GM18507 (cell line): ENCODE data around the gene LGR6.

Source experiments
- DNase-seq: peaks from one replicate; pipeline ENCODE4 v3.0.0; 2011; ENCODE audit warnings: low read depth; ENCODE audit not compliant: insufficient read length; ENCODE audit errors: extremely low spot score
- FAIRE-seq: peaks from 2 replicates; lab custom pipeline; 2011; peaks lifted over from hg19 to GRCh38; lab: Jason Lieb, UNC

Gene LGR6

DNA sequence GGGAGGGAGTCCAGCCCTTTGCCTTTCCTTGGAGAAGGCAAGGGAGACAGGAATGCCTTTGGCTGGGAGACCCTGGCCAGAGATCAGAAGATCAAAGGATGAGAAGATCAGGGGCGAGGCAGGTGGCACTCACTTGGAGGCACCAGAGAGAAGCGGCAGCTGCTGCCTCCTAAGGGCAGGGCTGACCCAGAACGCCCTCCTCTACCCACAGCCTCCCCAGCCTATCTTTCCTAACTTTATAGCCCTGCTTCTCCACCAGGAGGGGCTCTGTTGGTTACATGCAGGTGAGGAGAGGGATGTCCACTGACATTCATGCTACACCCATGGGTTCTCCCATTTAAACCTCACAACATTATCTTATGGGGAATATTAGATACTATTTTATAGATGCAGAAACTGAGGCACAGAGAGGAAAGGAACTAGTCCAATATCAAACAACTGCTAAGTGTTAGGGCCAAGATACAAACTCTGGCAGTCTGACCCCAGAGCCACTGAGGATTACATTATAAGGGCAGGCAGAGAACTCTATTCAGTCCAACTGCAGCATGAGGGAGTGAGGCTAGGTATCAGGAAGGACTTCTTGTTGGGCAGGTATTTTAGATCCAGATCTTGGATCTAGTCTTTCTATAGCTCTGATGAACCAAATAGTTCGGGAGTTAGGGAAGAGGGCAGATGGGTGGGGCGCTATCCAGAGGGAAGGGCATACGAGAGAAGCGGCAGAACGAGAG is 19.9 kb downstream of the LGR6 start:
- DNase-seq (no peak), FAIRE-seq (no peak)

DNA sequence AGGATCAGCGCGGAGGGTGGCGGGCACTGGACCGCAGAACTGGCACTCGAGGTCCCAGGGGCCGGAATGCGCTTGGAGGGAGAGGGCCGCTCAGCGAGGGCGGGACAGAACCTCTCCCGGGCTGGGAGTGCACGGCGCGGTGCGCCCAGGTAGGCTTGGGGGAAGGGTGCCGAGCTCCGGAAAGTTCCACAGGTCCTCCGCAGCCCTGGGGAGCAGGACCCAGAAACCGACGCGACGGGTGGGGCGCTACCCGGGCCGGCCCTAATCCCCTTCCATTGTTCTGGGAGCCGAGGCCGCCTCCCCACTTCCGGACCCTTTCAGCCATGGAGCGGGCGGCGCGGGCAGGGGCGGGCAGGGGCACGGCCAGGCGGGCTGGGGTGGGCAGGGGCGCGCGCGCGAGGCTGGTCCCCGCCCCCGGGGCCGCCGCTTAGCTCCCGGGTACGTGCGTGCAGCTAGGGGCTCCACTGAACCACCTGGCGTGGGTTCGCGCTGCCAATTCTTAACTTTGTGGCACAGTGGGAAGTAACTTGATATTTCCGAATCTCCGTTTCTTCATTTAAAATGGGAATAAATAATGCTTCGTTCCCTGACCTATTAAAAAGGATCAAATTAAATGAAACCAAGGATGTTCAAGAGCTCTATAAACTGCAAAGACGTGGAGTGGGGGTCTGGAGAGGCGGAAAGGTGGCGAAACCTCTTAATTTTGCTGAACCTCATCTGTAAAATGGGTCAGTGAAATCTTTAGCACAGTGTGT is 20.7 kb downstream of the LGR6 start:
- no peak for FAIRE-seq
- no peak for DNase-seq

- FAIRE-seq (no peak), DNase-seq (no peak)
Measured at GRCh38 chr1:202215472-202216130, 22.0 kb downstream of the LGR6 start.

DNA sequence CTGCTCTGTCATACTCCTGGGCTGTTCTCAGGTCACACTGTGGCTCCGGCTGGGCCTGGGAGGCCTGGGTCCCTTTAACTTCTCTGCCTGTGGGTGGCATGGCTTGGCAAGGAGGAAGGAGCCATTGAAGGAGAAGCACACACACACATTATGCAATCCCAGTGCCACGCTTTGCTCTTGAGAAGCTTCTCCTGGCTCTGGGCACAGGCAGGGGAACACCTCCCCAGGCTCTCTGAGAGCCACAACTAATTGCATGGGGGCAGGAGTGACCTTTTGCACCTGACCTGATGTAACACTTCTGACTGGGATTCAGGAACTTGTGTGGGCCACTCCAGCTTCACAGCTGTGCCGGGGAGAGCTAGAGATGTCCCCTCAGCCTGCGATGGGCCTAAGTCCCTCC is 23.1 kb downstream of the LGR6 start:
- DNase-seq (no peak), FAIRE-seq (no peak)

GRCh38 chr1:202217516-202217915 is 23.9 kb downstream of the LGR6 start:
- DNase-seq (no peak), FAIRE-seq (no peak)

DNA sequence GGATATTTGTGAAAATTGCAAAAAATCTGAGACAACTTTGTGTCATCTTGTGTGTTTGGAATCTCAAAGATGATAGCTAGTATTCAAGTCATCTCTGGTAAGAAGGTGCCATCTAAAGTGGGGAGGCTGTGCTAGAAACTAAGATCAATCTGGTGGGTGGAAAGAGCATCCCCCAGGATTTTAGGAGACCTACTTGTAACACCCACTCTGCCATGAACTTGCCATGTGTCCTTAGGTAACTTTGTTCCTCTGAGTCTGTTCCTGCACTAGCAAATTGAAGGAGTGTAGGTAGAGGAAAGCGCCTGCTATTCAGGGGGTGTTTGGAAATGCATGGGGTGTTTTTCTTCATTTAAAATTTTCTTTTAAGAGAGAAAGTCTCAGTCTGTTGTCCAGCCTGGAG is 24.4 kb downstream of the LGR6 start:
- DNase-seq (no peak), FAIRE-seq (no peak)

- FAIRE-seq (no peak), DNase-seq (no peak)
Measured at GRCh38 chr1:202220733-202221132, 27.1 kb downstream of the LGR6 start.

DNA sequence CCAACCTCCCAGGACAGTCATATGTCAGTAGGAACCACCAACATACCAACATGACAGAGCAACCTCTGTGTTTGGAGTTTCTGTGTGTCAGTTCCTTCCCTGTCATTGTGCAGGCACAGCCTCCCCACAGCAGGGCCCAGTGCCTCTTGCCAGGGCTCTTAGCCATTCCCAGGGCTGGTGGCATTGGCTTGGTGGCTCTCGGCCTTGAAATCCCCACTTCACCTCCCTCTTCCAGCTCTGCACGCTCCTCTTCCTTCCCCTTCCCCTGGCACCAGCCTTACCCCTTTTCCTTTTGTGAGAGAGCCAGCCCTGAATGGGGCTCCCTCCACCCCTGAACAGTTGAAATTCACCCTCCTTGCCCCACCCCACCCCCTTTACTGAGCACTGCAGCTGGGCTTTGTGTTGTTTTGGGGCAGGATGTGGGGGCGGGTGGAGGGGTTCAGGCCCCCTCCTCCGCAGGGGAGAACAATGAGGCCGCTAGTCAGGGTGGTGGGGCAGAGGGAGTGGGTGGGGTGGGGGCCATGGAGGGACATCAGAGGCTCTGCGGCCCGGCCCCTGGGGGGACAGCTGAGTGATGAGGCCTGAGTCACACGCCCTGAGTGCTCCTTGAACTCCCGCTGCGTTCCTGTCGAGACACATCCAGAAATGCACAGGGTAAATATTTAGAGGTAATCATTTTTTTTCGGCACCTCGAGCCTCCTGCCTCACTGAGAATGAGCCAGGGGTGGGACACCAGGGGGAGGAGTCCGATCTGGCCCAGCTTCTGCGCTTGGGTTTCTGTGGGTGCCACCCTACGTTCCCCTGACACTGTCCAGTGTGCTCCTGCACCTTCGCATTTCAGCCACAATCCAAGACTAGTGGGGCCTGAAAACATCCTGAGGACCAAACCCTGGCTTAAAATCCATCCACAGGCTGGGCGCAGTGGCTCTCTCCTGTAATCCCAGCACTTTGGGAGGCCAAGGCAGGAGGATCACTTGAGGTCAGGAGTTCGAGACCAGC is 28.6 kb downstream of the LGR6 start:
- DNase-seq (no peak), FAIRE-seq (no peak)

- FAIRE-seq, result no peak
- no peak for DNase-seq
Measured at GRCh38 chr1:202223121-202223860, 29.7 kb downstream of the LGR6 start.

DNA sequence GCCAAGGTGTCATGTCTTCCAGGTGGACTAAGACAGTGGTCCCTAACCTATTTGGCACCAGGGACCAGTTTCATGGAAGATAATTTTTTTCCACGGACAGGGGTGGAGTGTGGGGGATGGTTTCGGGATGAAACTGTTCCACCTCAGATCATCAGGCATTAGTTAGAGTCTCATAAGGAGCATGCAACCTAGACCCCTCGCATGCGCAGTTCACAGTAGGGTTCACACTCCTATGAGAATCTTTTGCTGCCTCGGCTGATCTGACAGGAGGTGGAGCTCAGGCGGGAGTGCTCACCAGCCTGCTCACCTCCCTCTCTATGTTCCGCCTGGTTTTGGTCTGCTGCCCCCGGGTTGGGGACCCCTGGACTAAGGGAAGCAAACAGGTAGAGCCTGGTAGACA is 30.9 kb downstream of the LGR6 start:
- no peak for DNase-seq
- no peak for FAIRE-seq

GRCh38 chr1:202225131-202225530 is 31.5 kb downstream of the LGR6 start:
- DNase-seq, result no peak
- FAIRE-seq, result no peak

GRCh38 chr1:202227053-202227672 is 33.6 kb downstream of the LGR6 start:
- no peak for FAIRE-seq
- no peak for DNase-seq

GRCh38 chr1:202227997-202228401 is 34.4 kb downstream of the LGR6 start:
- FAIRE-seq (no peak), DNase-seq (no peak)

GRCh38 chr1:202228484-202229122 is 35.0 kb downstream of the LGR6 start:
- no peak for FAIRE-seq

DNA sequence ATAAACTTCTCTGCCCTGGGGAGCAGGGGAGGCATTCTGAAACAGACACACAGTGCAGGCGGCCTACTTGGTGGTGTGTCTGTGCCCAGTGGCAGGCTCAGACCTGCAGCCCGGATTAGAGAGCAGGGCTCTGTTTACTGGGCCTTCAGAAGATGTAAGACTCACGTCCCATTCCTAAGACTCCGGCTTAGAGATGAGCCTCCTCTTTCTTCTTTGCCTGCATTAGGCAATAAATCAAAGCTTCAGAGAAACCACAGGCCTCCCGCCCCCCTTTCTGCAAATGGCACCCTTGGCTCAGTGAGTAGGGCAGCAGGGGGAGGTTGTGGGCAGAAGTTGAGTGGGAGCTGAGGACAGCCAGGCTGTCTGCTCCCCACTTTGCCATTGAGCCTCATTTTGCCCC is 35.8 kb downstream of the LGR6 start:
- no peak for FAIRE-seq
- DNase-seq, result no peak

More at GRCh38 chr1:202228484-202229122, 35.0 kb downstream of the LGR6 start:
- no peak for DNase-seq

GRCh38 chr1:202230061-202230938 is 36.7 kb downstream of the LGR6 start:
- no peak for FAIRE-seq
- no peak for DNase-seq
